HepG2 (cell line): ENCODE results near the gene FMNL1. TPM values are rescaled to one million over a fixed set of nuclear protein-coding genes. Genes with fewer than 3 reads are reported as not detected.

Source experiments
- ATAC-seq: fragments of 200-7000 bp; cut with Tn5 transposase; 3 replicates; pipeline ENCODE4 v1.9.1; 2020; ENCODE audit warnings: mild to moderate bottlenecking, moderate library complexity
- BruUV-seq: library from RNA; stranded (reverse); fragments of 400-500 nt; replicated peaks from 2 replicates; lab custom pipeline; 2021; lab: Mats Ljungman, UMichigan
- CTCF ChIA-PET: fragments of 300-600 bp; formaldehyde crosslinking; extraction: SDS; loops from one replicate; lab custom pipeline; 2021; ENCODE audit warnings: low total read pairs, inconsistent platforms, low intra/inter-chr PET ratio; lab: Yijun Ruan, JAX
- POLR2A ChIA-PET: fragments of 350-600 bp; sonication (Branson Sonifier 250); formaldehyde crosslinking; loops from one replicate; lab custom pipeline; 2020; ENCODE audit warnings: antibody characterized with exemption, inconsistent platforms; lab: Yijun Ruan, JAX
- DNase-seq: peaks from one replicate; pipeline ENCODE4 v3.0.0-alpha.2; 2015; ENCODE audit warnings: low spot score
- FAIRE-seq: peaks from 3 replicates; lab custom pipeline; 2011; peaks lifted over from hg19 to GRCh38; lab: Jason Lieb, UNC
- H2AFZ ChIP-seq: one replicate; pipeline ENCODE4 v1.6.1; 2011; ENCODE audit warnings: low read length, inconsistent platforms
- H3K27ac ChIP-seq: fragments of 300-600 bp; 3 replicates; pipeline ENCODE4 v1.8.0; 2011; ENCODE audit warnings: mixed run types, mild to moderate bottlenecking, mixed read lengths, low read length, inconsistent platforms; ENCODE audit not compliant: insufficient read depth; ENCODE audit errors: extremely low read length
- H3K27me3 ChIP-seq, 2 experiments: fragments of 200-600 bp in 1 of 2; 2 replicates in 1 of 2; 3 replicates in 1 of 2; pipeline versions ENCODE4 v1.6.0 to v1.8.0; 2011; ENCODE audit warnings: low read length in 2 of 2, mild to moderate bottlenecking in 2 of 2, moderate library complexity in 2 of 2, inconsistent platforms in 1 of 2; ENCODE audit not compliant: insufficient read depth in 2 of 2, control insufficient read depth in 1 of 2
- H3K36me3 ChIP-seq, 2 experiments: fragments of 200-600 bp in 1 of 2; replicated peaks in 1 of 2; 2 replicates in 1 of 2; 3 replicates in 1 of 2; pipeline versions ENCODE4 v1.5.1 to v1.8.0; 2011; ENCODE audit warnings: low read length in 2 of 2, inconsistent platforms in 1 of 2; ENCODE audit not compliant: insufficient read depth in 2 of 2, control insufficient read depth in 1 of 2
- H3K4me1 ChIP-seq: 2 replicates; pipeline ENCODE4 v1.5.1; 2012; ENCODE audit warnings: low read length, inconsistent platforms; ENCODE audit not compliant: insufficient read depth
- H3K4me2 ChIP-seq: 2 replicates; pipeline ENCODE4 v1.6.0; 2011; ENCODE audit warnings: low read depth, low read length, inconsistent platforms
- H3K4me3 ChIP-seq, 3 experiments: fragments of 200-600 bp in 1 of 3; sonication (generic), shearing (Covaris generic) in 1 of 3; replicated peaks in 1 of 3; 2 replicates each; pipeline ENCODE4 v1.5.1; 2011 to 2016; ENCODE audit warnings: low read length in 3 of 3, inconsistent platforms in 2 of 3, low read depth in 2 of 3, mild to moderate bottlenecking in 2 of 3, control low read depth in 1 of 3, mixed read lengths in 1 of 3; ENCODE audit not compliant: insufficient read depth in 1 of 3
- H3K79me2 ChIP-seq: one replicate; pipeline ENCODE4 v1.6.1; 2011; ENCODE audit warnings: low read length, inconsistent platforms; ENCODE audit not compliant: insufficient read depth
- H3K9ac ChIP-seq: 2 replicates; pipeline ENCODE4 v1.6.0; 2011; ENCODE audit warnings: mild to moderate bottlenecking, low read depth, low read length, inconsistent platforms; ENCODE audit not compliant: insufficient read depth
- H3K9me3 ChIP-seq: 2 replicates; pipeline ENCODE4 v1.5.1; 2012; ENCODE audit warnings: mild to moderate bottlenecking, low read length
- H4K20me1 ChIP-seq: 2 replicates; pipeline ENCODE4 v1.6.0; 2011; ENCODE audit warnings: inconsistent platforms, mild to moderate bottlenecking, low read length, moderate library complexity; ENCODE audit not compliant: insufficient read depth
- AGO1 ChIP-seq: fragments of 200-400 bp; formaldehyde crosslinking; IDR thresholded peaks from 2 replicates; pipeline ENCODE4 v1.6.1; 2017; ENCODE audit warnings: mild to moderate bottlenecking, low read depth, low read length, moderate library complexity; ENCODE audit not compliant: poor library complexity, severe bottlenecking
- AKAP8 ChIP-seq: sonication (generic); formaldehyde crosslinking; IDR thresholded peaks from 2 replicates; pipeline ENCODE4 v1.5.1; 2020; ENCODE audit warnings: mild to moderate bottlenecking, missing genetic modification reagents
- ATAD3A ChIP-seq: sonication (generic); formaldehyde crosslinking; IDR thresholded peaks from 2 replicates; pipeline ENCODE4 v1.4.0; 2020; ENCODE audit warnings: missing genetic modification reagents
- ATF7 ChIP-seq, 2 experiments: fragments of 450-650 bp in 1 of 2; sonication (generic) in 1 of 2; formaldehyde crosslinking in 1 of 2; IDR thresholded peaks; 2 replicates each; pipeline versions ENCODE4 v1.4.0 to v1.6.1; 2016 to 2020; ENCODE audit warnings: antibody characterized with exemption in 1 of 2, mild to moderate bottlenecking in 1 of 2, missing genetic modification reagents in 1 of 2
- CEBPG ChIP-seq: IDR thresholded peaks from 2 replicates; pipeline ENCODE4 v1.6.1; 2016
- GABPA ChIP-seq, 2 experiments: IDR thresholded peaks; 2 replicates each; pipeline ENCODE4 v1.6.1; 2011 to 2016; ENCODE audit warnings: low read depth in 2 of 2, low read length in 1 of 2, missing biosample characterization in 1 of 2, missing genetic modification characterization in 1 of 2
- GTF3A ChIP-seq: sonication (generic); formaldehyde crosslinking; conservative IDR thresholded peaks from 2 replicates; pipeline ENCODE4 v1.4.0; 2020; ENCODE audit warnings: mild to moderate bottlenecking, missing genetic modification reagents
- HOXA3 ChIP-seq: sonication (generic); formaldehyde crosslinking; IDR thresholded peaks from 2 replicates; pipeline ENCODE4 v1.5.0; 2020; ENCODE audit warnings: missing genetic modification reagents
- MIER3 ChIP-seq: IDR thresholded peaks from 2 replicates; pipeline ENCODE4 v1.6.1; 2016; ENCODE audit warnings: missing compliant biosample characterization, borderline replicate concordance
- NKX3-1 ChIP-seq: sonication (generic); formaldehyde crosslinking; IDR thresholded peaks from 2 replicates; pipeline ENCODE4 v1.5.0; 2020; ENCODE audit warnings: missing genetic modification reagents
- NRL ChIP-seq: sonication (generic); formaldehyde crosslinking; IDR thresholded peaks from 2 replicates; pipeline ENCODE4 v1.5.0; 2020; ENCODE audit warnings: missing genetic modification reagents, mild to moderate bottlenecking, moderate library complexity, borderline replicate concordance
- SMARCC2 ChIP-seq: fragments of 450-650 bp; IDR thresholded peaks from 2 replicates; pipeline ENCODE4 v1.6.1; 2017; ENCODE audit warnings: antibody characterized with exemption, mild to moderate bottlenecking
- ZNF331 ChIP-seq: sonication (generic); formaldehyde crosslinking; IDR thresholded peaks from 2 replicates; pipeline ENCODE4 v1.4.0; 2020; ENCODE audit warnings: missing genetic modification reagents
- ZNF614 ChIP-seq: IDR thresholded peaks from 2 replicates; pipeline ENCODE4 v1.6.1; 2018; ENCODE audit warnings: missing biosample characterization, missing genetic modification reagents, inconsistent platforms, borderline replicate concordance
- ZNF703 ChIP-seq: sonication (generic); formaldehyde crosslinking; IDR thresholded peaks from 2 replicates; pipeline ENCODE4 v1.5.1; 2020; ENCODE audit warnings: missing genetic modification reagents, mild to moderate bottlenecking, moderate library complexity, borderline replicate concordance
- ZNF781 ChIP-seq: sonication (generic); formaldehyde crosslinking; IDR thresholded peaks from 2 replicates; pipeline ENCODE4 v1.5.1; 2020; ENCODE audit warnings: borderline replicate concordance, mild to moderate bottlenecking, missing genetic modification reagents; ENCODE audit errors: not compliant biosample characterization
- ZNF784 ChIP-seq: sonication (generic); formaldehyde crosslinking; IDR thresholded peaks from 2 replicates; pipeline ENCODE4 v1.5.1; 2020; ENCODE audit warnings: missing genetic modification reagents, mild to moderate bottlenecking, borderline replicate concordance
- WGBS: methylation state at CpG from one replicate; pipeline ENCODE4 v1.1.6; 2017; ENCODE audit warnings: low lambda C conversion rate; 5-methylcytosine and 5-hydroxymethylcytosine counted together
- in situ Hi-C: cut with HindIII; loops from 2 replicates; pipeline ENCODE4 v1.10.0; 2017; ENCODE audit warnings: low pct_unique_long_range_greater_than_20kb; ENCODE audit not compliant: extremely low pct_ligation_motif_present
- intact Hi-C: fragments of 100-400 bp; cut with micrococcal nuclease; formaldehyde crosslinking; loops from one replicate; pipeline ENCODE4 v1.10.0; 2022; ENCODE audit not compliant: unreplicated experiment
- polyA plus RNA-seq, 8 experiments: library from polyadenylated mRNA; depleted of rRNA in 3 of 8; stranded (reverse) in 7 of 8; unstranded in 1 of 8; fragments of >200 nt; fragmentation: Illumina TruSeq in 4 of 8; extraction: Trizol in 4 of 8; gene quantifications; 2 replicates each; pipeline versions ENCODE4 v1.2.1 to v1.2.3, GENCODE V29; 2011 to 2016; ENCODE audit warnings: low read depth in 4 of 8, missing spikeins in 1 of 8, mixed read lengths in 1 of 8; ENCODE audit not compliant: insufficient read depth in 1 of 8
- total RNA-seq, 5 experiments: library from RNA; depleted of rRNA; stranded (reverse); fragments of >200 nt; fragmentation: Illumina TruSeq; extraction: Trizol; gene quantifications; 2 replicates each; pipeline ENCODE4 v1.2.3, GENCODE V29; 2016; ENCODE audit warnings: low read depth in 1 of 5
- TF ChIP-seq, protein P1 (sequence below): sonication (generic); formaldehyde crosslinking; IDR thresholded peaks from 2 replicates; pipeline ENCODE4 v1.8.0; 2022; ENCODE audit warnings: mild to moderate bottlenecking, missing genetic modification reagents, moderate library complexity

Gene FMNL1
- total and polyA plus RNA-seq, 2 of the 13 experiments (the other 11 are each of a cell fraction or from before 2014, with no cell fraction given), result 0.53 to 0.70 TPM

GRCh38 chr17:45296833-45297124 is 75.1 kb downstream of the FMNL1 start:
- no peak for FAIRE-seq
- H3K27me3 ChIP-seq, result no peaks in the 10 kb centered on the region

More at GRCh38 chr17:45296833-45297124, 75.1 kb downstream of the FMNL1 start:
- CTCF ChIA-PET, result no interaction called here
- no peaks in the 10 kb centered on the region for H4K20me1 ChIP-seq
- no peak overlapping the region for H3K27ac ChIP-seq
- H3K36me3 ChIP-seq, result no peaks in the 10 kb centered on the region
- H2AFZ ChIP-seq, result no peak overlapping the region
- H3K4me1 ChIP-seq, result peaks cover 27% of the 10 kb centered on the region
- WGBS, result 86% methylated on average over 1 of the region's 1 CpG
- peaks cover 27% of the 10 kb centered on the region for H3K79me2 ChIP-seq
- H3K9ac ChIP-seq, result no peak overlapping the region
- POLR2A ChIA-PET, result no interaction called here
- no peak overlapping the region for H3K4me2 ChIP-seq
- BruUV-seq, result no TSS peak
- TF ChIP-seq NRL (no peak), SMARCC2 (no peak), NKX3-1 (CRISPR knock-in tag) (no peak), CEBPG (CRISPR knock-in tag) (no peak), AKAP8 (CRISPR knock-in tag) (no peak), ZNF703 (CRISPR knock-in tag) (no peak), ZNF781 (CRISPR knock-in tag) (no peak), AGO1 (no peak), ZNF614 (CRISPR knock-in tag) (no peak), HOXA3 (no peak), ZNF784 (no peak), ATF7 (IDR thresholded peaks at IDR 0.05) (no peak), ATF7 (CRISPR knock-in tag; IDR thresholded peaks at IDR 0.05) (no peak), GTF3A (CRISPR knock-in tag) (no peak), ATAD3A (CRISPR knock-in tag) (no peak), MIER3 (CRISPR knock-in tag) (no peak), ZNF331 (CRISPR knock-in tag) (no peak), GABPA (IDR thresholded peaks at IDR 0.05; ENCODE audit: low read depth, low read length) (no peak), GABPA (CRISPR knock-in tag; IDR thresholded peaks at IDR 0.05; ENCODE audit: low read depth) (no peak)
- TF ChIP-seq, protein P1, sequence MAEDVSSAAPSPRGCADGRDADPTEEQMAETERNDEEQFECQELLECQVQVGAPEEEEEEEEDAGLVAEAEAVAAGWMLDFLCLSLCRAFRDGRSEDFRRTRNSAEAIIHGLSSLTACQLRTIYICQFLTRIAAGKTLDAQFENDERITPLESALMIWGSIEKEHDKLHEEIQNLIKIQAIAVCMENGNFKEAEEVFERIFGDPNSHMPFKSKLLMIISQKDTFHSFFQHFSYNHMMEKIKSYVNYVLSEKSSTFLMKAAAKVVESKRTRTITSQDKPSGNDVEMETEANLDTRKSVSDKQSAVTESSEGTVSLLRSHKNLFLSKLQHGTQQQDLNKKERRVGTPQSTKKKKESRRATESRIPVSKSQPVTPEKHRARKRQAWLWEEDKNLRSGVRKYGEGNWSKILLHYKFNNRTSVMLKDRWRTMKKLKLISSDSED (CRISPR knock-in tag), result no peak
- in situ Hi-C loops (no loop called here), intact Hi-C loops (no loop called here)
- ATAC-seq (no peak), DNase-seq (no peak)
- H3K9me3 ChIP-seq, result no peaks in the 10 kb centered on the region
- H3K4me3 ChIP-seq, result no peak overlapping the region
